NT2/D1 (cell line): Measurements from ENCODE around the gene PHKB.

Experiments used
- DNase-seq: peaks from one replicate; pipeline ENCODE4 v3.0.0-alpha.2; 2011; ENCODE audit warnings: low read depth, low spot score
- H3K27me3 ChIP-seq: 2 replicates; pipeline ENCODE4 v1.6.0; 2011; ENCODE audit warnings: mild to moderate bottlenecking; ENCODE audit not compliant: insufficient read length, insufficient read depth
- H3K36me3 ChIP-seq: 2 replicates; pipeline ENCODE4 v1.6.1; 2011; ENCODE audit warnings: mild to moderate bottlenecking, low read length, mixed read lengths; ENCODE audit not compliant: insufficient read depth, insufficient read length
- H3K4me1 ChIP-seq: 2 replicates; pipeline ENCODE4 v1.5.1; 2011; ENCODE audit not compliant: insufficient read depth, insufficient read length
- H3K4me3 ChIP-seq: 2 replicates; pipeline ENCODE4 v1.5.1; 2011; ENCODE audit warnings: low read depth; ENCODE audit not compliant: insufficient read length
- H3K9ac ChIP-seq: 2 replicates; pipeline ENCODE4 v1.6.0; 2011; ENCODE audit warnings: low read depth; ENCODE audit not compliant: insufficient read length
- H3K9me3 ChIP-seq: 2 replicates; pipeline ENCODE4 v1.5.1; 2011; ENCODE audit warnings: mild to moderate bottlenecking, low read length; ENCODE audit not compliant: insufficient read depth
- SUZ12 ChIP-seq: IDR thresholded peaks from 2 replicates; pipeline ENCODE4 v1.6.1; 2011; ENCODE audit not compliant: insufficient read length, insufficient read depth; ENCODE audit errors: extremely low read depth
- YY1 ChIP-seq: IDR thresholded peaks from 2 replicates; pipeline ENCODE4 v1.6.1; 2011; ENCODE audit not compliant: insufficient read length, insufficient read depth
- ZNF274 ChIP-seq: IDR thresholded peaks from 2 replicates; pipeline ENCODE4 v1.6.1; 2011; ENCODE audit warnings: mild to moderate bottlenecking, low read depth, low read length

Gene PHKB

GRCh38 chr16:47750371-47750770 is 289.2 kb downstream of the PHKB start:
- no peak for DNase-seq
- no peaks in the 10 kb centered on the region for H3K36me3 ChIP-seq
- TF ChIP-seq ZNF274: no peak
- TF ChIP-seq SUZ12: no peak
- TF ChIP-seq YY1: no peak
- H3K9me3 ChIP-seq: no peaks in the 10 kb centered on the region
- H3K9ac ChIP-seq: no peak overlapping the region
- no peaks in the 10 kb centered on the region for H3K4me1 ChIP-seq
- H3K4me3 ChIP-seq: no peak overlapping the region
- H3K27me3 ChIP-seq: no peaks in the 10 kb centered on the region
